HG03025 (cell line): ENCODE results near the gene NANS.
"Not testable (repeated sequence)": the region's sequence is repeated elsewhere in the genome, so short reads cannot be mapped to it uniquely, and the experiment has no call there.

Experiments
- ATAC-seq: cut with Tn5 transposase; IDR thresholded peaks from one replicate; pipeline ENCODE4 v1.9.1; 2021; ENCODE audit warnings: mild to moderate bottlenecking, moderate library complexity; ENCODE audit not compliant: unreplicated experiment, low FRiP score

NANS gene

DNA sequence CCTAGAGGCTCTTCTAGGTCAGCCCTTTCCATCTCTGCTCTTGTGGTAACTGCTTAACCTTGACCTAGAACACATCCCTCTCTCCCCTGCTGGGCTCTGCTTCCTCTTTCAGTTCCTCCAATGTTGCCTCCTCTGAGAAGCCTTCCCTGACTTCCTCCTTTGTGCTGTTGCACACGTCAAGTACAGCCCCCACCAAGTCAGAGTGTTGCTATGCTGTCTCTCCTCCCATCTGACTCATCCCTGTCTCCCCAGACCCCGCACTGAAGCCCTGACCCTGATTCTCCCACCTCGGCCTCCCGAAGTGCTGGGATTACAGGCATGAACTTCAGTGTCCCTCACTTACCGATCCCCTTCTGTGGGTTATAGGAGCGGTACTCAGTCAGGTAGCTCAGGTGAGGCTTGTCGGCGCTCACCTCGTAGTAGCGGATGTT lies 72.9 kb downstream of the NANS start:
- no peak for ATAC-seq

DNA sequence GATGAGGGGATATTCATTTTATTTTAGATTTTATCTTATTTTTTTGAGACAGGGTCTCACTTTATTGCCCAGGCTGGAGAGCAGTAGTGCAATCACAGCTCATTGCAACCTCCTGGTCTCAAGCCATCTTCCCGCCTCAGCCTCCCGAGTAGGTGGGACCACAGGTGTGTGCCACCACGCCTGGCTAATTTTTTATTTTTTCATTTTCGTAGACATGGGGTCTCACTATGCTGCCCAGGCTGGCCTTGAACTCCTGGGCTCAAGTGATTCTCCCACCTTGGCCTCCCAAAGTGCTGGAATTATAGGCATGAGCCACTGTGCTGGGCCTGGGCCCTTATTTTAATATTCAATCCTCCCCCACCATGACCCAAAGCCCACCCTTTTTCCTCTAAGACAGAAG lies 73.5 kb downstream of the NANS start:
- not testable (repeated sequence) for ATAC-seq

DNA sequence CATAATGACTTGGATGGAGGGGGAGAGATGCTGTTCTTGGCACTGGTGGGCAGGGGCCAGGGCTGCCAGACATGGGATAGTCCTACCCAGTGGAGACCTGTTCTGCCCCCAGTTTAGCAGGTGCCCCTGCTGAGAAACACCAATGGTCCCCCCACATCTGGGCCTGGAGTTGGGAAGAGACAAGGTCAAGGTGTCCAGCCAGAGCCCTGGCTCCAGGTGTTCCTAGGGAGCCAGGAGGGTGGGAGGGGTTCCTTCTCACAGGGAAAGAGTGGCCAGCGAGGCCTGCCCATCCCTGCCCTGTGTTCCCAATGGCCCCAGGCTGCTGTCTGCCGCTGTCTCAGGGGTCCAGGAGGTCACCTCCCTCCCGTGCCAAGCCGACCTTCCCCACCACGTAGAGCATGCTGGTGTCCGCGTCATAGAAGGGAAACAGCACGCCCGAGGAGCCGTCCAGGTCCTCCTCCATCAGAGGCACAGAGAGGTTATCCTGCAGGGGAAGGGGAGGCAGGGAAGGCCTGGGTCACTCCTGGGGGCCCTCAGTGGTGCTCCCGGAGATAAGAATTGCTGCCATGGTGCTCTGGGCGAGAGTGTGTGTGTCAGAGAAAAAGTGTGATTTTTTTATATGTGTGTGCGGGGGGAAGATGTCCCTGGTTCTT lies 74.2 kb downstream of the NANS start:
- no peak for ATAC-seq

DNA sequence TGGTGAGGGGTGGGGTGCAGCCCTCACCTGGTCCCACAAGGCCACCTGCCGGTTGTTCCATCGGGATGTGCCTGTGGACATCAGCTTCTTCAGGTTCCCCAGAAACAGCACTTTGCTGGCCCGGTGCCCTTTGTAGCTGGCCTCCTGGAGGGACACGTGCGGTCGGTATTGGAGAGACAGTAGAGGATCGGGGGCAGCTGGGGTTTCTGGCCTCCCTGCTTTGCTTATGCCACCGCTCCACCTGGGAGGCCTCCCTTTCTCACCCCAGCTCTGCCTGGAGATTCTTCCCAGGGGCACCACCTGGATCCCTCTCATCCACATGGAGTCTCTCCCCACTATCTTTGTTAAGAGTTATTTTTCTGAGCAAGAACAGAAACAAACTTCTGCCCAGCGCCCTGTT lies 75.6 kb downstream of the NANS start:
- no peak for ATAC-seq
